Hepatocyte (in vitro differentiated cells): Measurements from ENCODE around the gene GREM2. TPM values are rescaled to one million over a fixed set of nuclear protein-coding genes. Genes with fewer than 3 reads are reported as not detected.

Experiments
- DNase-seq: peaks from one replicate; pipeline ENCODE4 v3.0.0-alpha.2; 2016; ENCODE audit warnings: low spot score
- H2AFZ ChIP-seq: fragments of 200-600 bp; sonication (generic); 2 replicates; pipeline ENCODE4 v1.6.0; 2016; ENCODE audit warnings: antibody characterized with exemption, mild to moderate bottlenecking
- H3K27ac ChIP-seq: fragments of 200-600 bp; sonication (generic); 2 replicates; pipeline ENCODE4 v1.5.1; 2016; ENCODE audit warnings: mild to moderate bottlenecking
- H3K27me3 ChIP-seq: fragments of 200-600 bp; sonication (generic); 2 replicates; pipeline ENCODE4 v1.6.1; 2016
- H3K36me3 ChIP-seq: fragments of 200-600 bp; sonication (generic); replicated peaks from 2 replicates; pipeline ENCODE4 v1.5.1; 2016; ENCODE audit warnings: low read depth; ENCODE audit not compliant: insufficient read depth
- H3K4me1 ChIP-seq: fragments of 200-600 bp; sonication (generic); 2 replicates; pipeline ENCODE4 v1.5.1; 2016; ENCODE audit warnings: mild to moderate bottlenecking, moderate library complexity; ENCODE audit not compliant: insufficient read depth
- H3K4me2 ChIP-seq: fragments of 200-600 bp; sonication (generic); 2 replicates; pipeline ENCODE4 v1.6.0; 2016
- H3K4me3 ChIP-seq: fragments of 200-600 bp; sonication (generic); 2 replicates; pipeline ENCODE4 v1.5.1; 2016; ENCODE audit warnings: mild to moderate bottlenecking
- H3K79me2 ChIP-seq: fragments of 200-600 bp; sonication (generic); 2 replicates; pipeline ENCODE4 v1.6.0; 2017; ENCODE audit warnings: mild to moderate bottlenecking
- H3K9me2 ChIP-seq: fragments of 200-600 bp; sonication (generic); replicated peaks from 2 replicates; pipeline ENCODE4 v1.6.0; 2017; ENCODE audit warnings: mild to moderate bottlenecking; ENCODE audit not compliant: insufficient read depth
- H3K9me3 ChIP-seq: fragments of 200-600 bp; sonication (generic); 2 replicates; pipeline ENCODE4 v1.5.1; 2016; ENCODE audit warnings: low read depth, mild to moderate bottlenecking
- H4K20me1 ChIP-seq: fragments of 200-600 bp; sonication (generic); 2 replicates; pipeline ENCODE4 v1.6.0; 2016; ENCODE audit warnings: mild to moderate bottlenecking; ENCODE audit not compliant: insufficient read depth, poor library complexity, severe bottlenecking
- CTCF ChIP-seq: fragments of 200-600 bp; sonication (generic); IDR thresholded peaks from 2 replicates; pipeline ENCODE4 v1.5.1; 2016; ENCODE audit warnings: antibody characterized with exemption, mild to moderate bottlenecking; ENCODE audit not compliant: poor library complexity
- EZH2 ChIP-seq: fragments of 200-600 bp; sonication (generic); IDR thresholded peaks from 2 replicates; pipeline ENCODE4 v1.6.1; 2016; ENCODE audit warnings: antibody characterized with exemption, mild to moderate bottlenecking, borderline replicate concordance
- EZH2phosphoT487 ChIP-seq: fragments of 200-600 bp; sonication (generic); IDR thresholded peaks from one replicate; pipeline ENCODE4 v1.6.1; 2018; ENCODE audit warnings: antibody characterized with exemption, mild to moderate bottlenecking, low read depth, moderate library complexity; ENCODE audit not compliant: unreplicated experiment, severe bottlenecking
- WGBS: methylation state at CpG from one replicate; pipeline ENCODE4 v1.1.6; 2016; ENCODE audit warnings: low lambda C conversion rate; ENCODE audit errors: missing lambda C conversion rate; 5-methylcytosine and 5-hydroxymethylcytosine counted together
- polyA plus RNA-seq: library from polyadenylated mRNA; unstranded; fragments of >200 nt; fragmentation: Nextera tagmentation; extraction: Ambion mirVana; gene quantifications from 2 replicates; pipeline ENCODE4 v1.2.1, GENCODE V29; 2016
- total RNA-seq: library from RNA; depleted of rRNA; stranded (reverse); fragments of >200 nt; gene quantifications from 2 replicates; pipeline ENCODE4 v1.2.3, GENCODE V29; 2014

Gene GREM2
- total and polyA plus RNA-seq, 2 experiments from 2014 or later: 3.3 to 5.6 TPM

- WGBS: 62% methylated on average over 17 of the region's 17 CpGs
- no peaks in the 10 kb centered on the region for H3K27me3 ChIP-seq
- H2AFZ ChIP-seq: no peak overlapping the region
- no peaks in the 10 kb centered on the region for H4K20me1 ChIP-seq
- H3K4me3 ChIP-seq: no peak overlapping the region
- DNase-seq: no peak
- no peaks in the 10 kb centered on the region for H3K4me1 ChIP-seq
- H3K27ac ChIP-seq: no peak overlapping the region
- TF ChIP-seq EZH2 (no peak), EZH2phosphoT487 (no peak), CTCF (no peak)
- no peaks in the 10 kb centered on the region for H3K9me3 ChIP-seq
- no peak overlapping the region for H3K4me2 ChIP-seq
- no peaks in the 10 kb centered on the region for H3K9me2 ChIP-seq
- H3K36me3 ChIP-seq: no peaks in the 10 kb centered on the region
- H3K79me2 ChIP-seq: no peaks in the 10 kb centered on the region
These were observed 38.1 kb upstream of the GREM2 start for GRCh38 chr1:240649733-240650721.

- H3K27me3 ChIP-seq: no peaks in the 10 kb centered on the region
- TF ChIP-seq EZH2phosphoT487: no peak
- no peak for TF ChIP-seq EZH2
- TF ChIP-seq CTCF: no peak
- no peaks in the 10 kb centered on the region for H3K36me3 ChIP-seq
- no peak overlapping the region for H3K4me3 ChIP-seq
- H2AFZ ChIP-seq: no peak overlapping the region
- H3K4me1 ChIP-seq: no peaks in the 10 kb centered on the region
- no peaks in the 10 kb centered on the region for H3K9me3 ChIP-seq
- no peak for DNase-seq
- WGBS: 59% methylated on average over 7 of the region's 7 CpGs
- H3K9me2 ChIP-seq: no peaks in the 10 kb centered on the region
- no peak overlapping the region for H3K27ac ChIP-seq
- H3K79me2 ChIP-seq: no peaks in the 10 kb centered on the region
- H3K4me2 ChIP-seq: no peak overlapping the region
- H4K20me1 ChIP-seq: no peaks in the 10 kb centered on the region
These were observed 34.8 kb upstream of the GREM2 start for GRCh38 chr1:240646571-240647240.

DNA sequence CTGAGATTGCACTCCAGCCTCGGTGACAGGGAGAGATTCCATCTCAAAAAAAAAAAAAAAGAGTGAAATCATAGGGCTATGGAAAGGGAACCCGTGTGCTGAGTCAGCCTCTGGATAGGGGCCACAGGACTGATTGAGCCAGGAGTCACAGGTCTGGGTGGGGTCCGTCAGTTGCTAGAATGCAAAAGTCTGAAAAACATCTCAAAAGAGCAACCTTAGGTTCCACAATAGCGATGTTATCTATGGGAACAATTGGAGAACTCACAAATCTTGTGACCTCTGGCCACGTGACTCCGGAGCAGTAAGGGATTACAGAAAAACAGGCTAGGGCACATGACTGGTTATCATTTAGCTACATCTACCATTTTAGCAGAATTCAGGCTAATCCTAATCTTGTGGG is 32.8 kb upstream of the GREM2 start:
- H3K79me2 ChIP-seq: no peaks in the 10 kb centered on the region
- no peaks in the 10 kb centered on the region for H3K9me3 ChIP-seq
- WGBS: 66% methylated on average over 6 of the region's 6 CpGs
- H3K9me2 ChIP-seq: no peaks in the 10 kb centered on the region
- no peaks in the 10 kb centered on the region for H3K4me1 ChIP-seq
- H2AFZ ChIP-seq: no peak overlapping the region
- H3K36me3 ChIP-seq: no peaks in the 10 kb centered on the region
- no peak overlapping the region for H3K4me3 ChIP-seq
- no peak for DNase-seq
- no peak for TF ChIP-seq EZH2phosphoT487
- no peak for TF ChIP-seq CTCF
- no peak for TF ChIP-seq EZH2
- H4K20me1 ChIP-seq: no peaks in the 10 kb centered on the region
- no peak overlapping the region for H3K4me2 ChIP-seq
- no peaks in the 10 kb centered on the region for H3K27me3 ChIP-seq
- H3K27ac ChIP-seq: no peak overlapping the region
